ENCODE measurements around the gene ZBTB40.

The ZBTB40 gene

GRCh38 chr1:22426781-22427180 is 24.9 kb upstream of the ZBTB40 start:
- no peaks in the 10 kb centered on the region for H3K9me3 ChIP-seq (ENCODE audit: control insufficient read depth in 2 of 2, low read length in 2 of 2)
- H3K27me3 ChIP-seq (ENCODE audit: control insufficient read depth in 2 of 2, insufficient read depth in 2 of 2, low read length in 2 of 2), result no peaks in the 10 kb centered on the region

GRCh38 chr1:22428672-22429071 is 23.0 kb upstream of the ZBTB40 start:
- H3K27me3 ChIP-seq (ENCODE audit: control insufficient read depth in 2 of 2, insufficient read depth in 2 of 2, low read length in 2 of 2), result no peaks in the 10 kb centered on the region
- no peak overlapping the region for H3K4me3 ChIP-seq (ENCODE audit: low read length in 2 of 2)

More at GRCh38 chr1:22426781-22427180, 24.9 kb upstream of the ZBTB40 start:
- Histone ChIP-seq H3K4me3 (ENCODE audit: low read length in 2 of 2) (no peak overlapping the region), H3K9ac (ENCODE audit: low read depth in 1 of 2, low read length in 2 of 2) (no peak overlapping the region), H3K4me1 (ENCODE audit: control insufficient read depth in 2 of 2, insufficient read depth in 2 of 2, low read length in 2 of 2) (no peaks in the 10 kb centered on the region), H3K27ac (ENCODE audit: low read depth in 2 of 2, low read length in 2 of 2) (no peak overlapping the region), H3K36me3 (ENCODE audit: control insufficient read depth in 2 of 2, insufficient read depth in 2 of 2, low read length in 2 of 2) (no peaks in the 10 kb centered on the region)

GRCh38 chr1:22431965-22432364 is 19.7 kb upstream of the ZBTB40 start:
- Histone ChIP-seq H3K4me1 (ENCODE audit: control insufficient read depth in 2 of 2, insufficient read depth in 2 of 2, low read length in 2 of 2) (no peaks in the 10 kb centered on the region), H3K9me3 (ENCODE audit: control insufficient read depth in 2 of 2, low read length in 2 of 2) (no peaks in the 10 kb centered on the region), H3K27me3 (ENCODE audit: control insufficient read depth in 2 of 2, insufficient read depth in 2 of 2, low read length in 2 of 2) (no peaks in the 10 kb centered on the region), H3K36me3 (ENCODE audit: control insufficient read depth in 2 of 2, insufficient read depth in 2 of 2, low read length in 2 of 2) (no peaks in the 10 kb centered on the region), H3K4me3 (ENCODE audit: low read length in 2 of 2) (no peak overlapping the region), H3K27ac (ENCODE audit: low read depth in 2 of 2, low read length in 2 of 2) (no peak overlapping the region), H3K9ac (ENCODE audit: low read depth in 1 of 2, low read length in 2 of 2) (no peak overlapping the region)

More at GRCh38 chr1:22428672-22429071, 23.0 kb upstream of the ZBTB40 start:
- Histone ChIP-seq H3K4me1 (ENCODE audit: control insufficient read depth in 2 of 2, insufficient read depth in 2 of 2, low read length in 2 of 2) (no peaks in the 10 kb centered on the region), H3K36me3 (ENCODE audit: control insufficient read depth in 2 of 2, insufficient read depth in 2 of 2, low read length in 2 of 2) (no peaks in the 10 kb centered on the region), H3K9me3 (ENCODE audit: control insufficient read depth in 2 of 2, low read length in 2 of 2) (no peaks in the 10 kb centered on the region), H3K9ac (ENCODE audit: low read depth in 1 of 2, low read length in 2 of 2) (no peak overlapping the region), H3K27ac (ENCODE audit: low read depth in 2 of 2, low read length in 2 of 2) (no peak overlapping the region)

GRCh38 chr1:22434717-22435116 is 16.9 kb upstream of the ZBTB40 start:
- Histone ChIP-seq H3K27ac (ENCODE audit: low read depth in 2 of 2, low read length in 2 of 2) (no peak overlapping the region), H3K9me3 (ENCODE audit: control insufficient read depth in 2 of 2, low read length in 2 of 2) (peaks cover 2 to 3% of the 10 kb centered on the region in 2 donors), H3K9ac (ENCODE audit: low read depth in 1 of 2, low read length in 2 of 2) (no peak overlapping the region), H3K4me1 (ENCODE audit: control insufficient read depth in 2 of 2, insufficient read depth in 2 of 2, low read length in 2 of 2) (no peaks in the 10 kb centered on the region), H3K27me3 (ENCODE audit: control insufficient read depth in 2 of 2, insufficient read depth in 2 of 2, low read length in 2 of 2) (no peaks in the 10 kb centered on the region), H3K36me3 (ENCODE audit: control insufficient read depth in 2 of 2, insufficient read depth in 2 of 2, low read length in 2 of 2) (no peaks in the 10 kb centered on the region), H3K4me3 (ENCODE audit: low read length in 2 of 2) (no peak overlapping the region)

- Histone ChIP-seq H3K4me1 (ENCODE audit: control insufficient read depth in 2 of 2, insufficient read depth in 2 of 2, low read length in 2 of 2) (no peaks in the 10 kb centered on the region), H3K9ac (ENCODE audit: low read depth in 1 of 2, low read length in 2 of 2) (no peak overlapping the region), H3K36me3 (ENCODE audit: control insufficient read depth in 2 of 2, insufficient read depth in 2 of 2, low read length in 2 of 2) (no peaks in the 10 kb centered on the region), H3K9me3 (ENCODE audit: control insufficient read depth in 2 of 2, low read length in 2 of 2) (peaks cover 7 to 12% of the 10 kb centered on the region in 2 donors), H3K27me3 (ENCODE audit: control insufficient read depth in 2 of 2, insufficient read depth in 2 of 2, low read length in 2 of 2) (no peaks in the 10 kb centered on the region), H3K4me3 (ENCODE audit: low read length in 2 of 2) (no peak overlapping the region), H3K27ac (ENCODE audit: low read depth in 2 of 2, low read length in 2 of 2) (no peak overlapping the region)
These were observed 14.7 kb upstream of the ZBTB40 start for GRCh38 chr1:22436948-22437347.

- H3K27me3 ChIP-seq (ENCODE audit: control insufficient read depth in 2 of 2, insufficient read depth in 2 of 2, low read length in 2 of 2), result no peaks in the 10 kb centered on the region
- H3K9me3 ChIP-seq (ENCODE audit: control insufficient read depth in 2 of 2, low read length in 2 of 2), result peaks cover 7 to 12% of the 10 kb centered on the region in 2 donors
- no peaks in the 10 kb centered on the region for H3K4me1 ChIP-seq (ENCODE audit: control insufficient read depth in 2 of 2, insufficient read depth in 2 of 2, low read length in 2 of 2)
- no peaks in the 10 kb centered on the region for H3K36me3 ChIP-seq (ENCODE audit: control insufficient read depth in 2 of 2, insufficient read depth in 2 of 2, low read length in 2 of 2)
- no peak overlapping the region for H3K4me3 ChIP-seq (ENCODE audit: low read length in 2 of 2)
- H3K27ac ChIP-seq (ENCODE audit: low read depth in 2 of 2, low read length in 2 of 2), result no peak overlapping the region
- no peak overlapping the region for H3K9ac ChIP-seq (ENCODE audit: low read depth in 1 of 2, low read length in 2 of 2)
These were observed 14.1 kb upstream of the ZBTB40 start for GRCh38 chr1:22437573-22437972.

- no peak overlapping the region for H3K27ac ChIP-seq (ENCODE audit: low read depth in 2 of 2, low read length in 2 of 2)
- no peaks in the 10 kb centered on the region for H3K27me3 ChIP-seq (ENCODE audit: control insufficient read depth in 2 of 2, insufficient read depth in 2 of 2, low read length in 2 of 2)
- H3K9me3 ChIP-seq (ENCODE audit: control insufficient read depth in 2 of 2, low read length in 2 of 2), result peaks cover 7 to 12% of the 10 kb centered on the region in 2 donors
- no peaks in the 10 kb centered on the region for H3K36me3 ChIP-seq (ENCODE audit: control insufficient read depth in 2 of 2, insufficient read depth in 2 of 2, low read length in 2 of 2)
- H3K9ac ChIP-seq (ENCODE audit: low read depth in 1 of 2, low read length in 2 of 2), result no peak overlapping the region
- H3K4me3 ChIP-seq (ENCODE audit: low read length in 2 of 2), result no peak overlapping the region
- no peaks in the 10 kb centered on the region for H3K4me1 ChIP-seq (ENCODE audit: control insufficient read depth in 2 of 2, insufficient read depth in 2 of 2, low read length in 2 of 2)
These were observed 11.1 kb upstream of the ZBTB40 start for GRCh38 chr1:22440582-22440981.

GRCh38 chr1:22442212-22442894 is 9.3 kb upstream of the ZBTB40 start:
- Histone ChIP-seq H3K27ac (ENCODE audit: low read depth in 2 of 2, low read length in 2 of 2) (no peak overlapping the region), H3K36me3 (ENCODE audit: control insufficient read depth in 2 of 2, insufficient read depth in 2 of 2, low read length in 2 of 2) (no peaks in the 10 kb centered on the region), H3K9ac (ENCODE audit: low read depth in 1 of 2, low read length in 2 of 2) (no peak overlapping the region), H3K4me3 (ENCODE audit: low read length in 2 of 2) (no peak overlapping the region), H3K9me3 (ENCODE audit: control insufficient read depth in 2 of 2, low read length in 2 of 2) (peaks cover 7 to 12% of the 10 kb centered on the region in 2 donors), H3K4me1 (ENCODE audit: control insufficient read depth in 2 of 2, insufficient read depth in 2 of 2, low read length in 2 of 2) (no peaks in the 10 kb centered on the region), H3K27me3 (ENCODE audit: control insufficient read depth in 2 of 2, insufficient read depth in 2 of 2, low read length in 2 of 2) (no peaks in the 10 kb centered on the region)

- Histone ChIP-seq H3K9ac (ENCODE audit: low read depth in 1 of 2, low read length in 2 of 2) (no peak overlapping the region), H3K36me3 (ENCODE audit: control insufficient read depth in 2 of 2, insufficient read depth in 2 of 2, low read length in 2 of 2) (no peaks in the 10 kb centered on the region), H3K27ac (ENCODE audit: low read depth in 2 of 2, low read length in 2 of 2) (no peak overlapping the region), H3K9me3 (ENCODE audit: control insufficient read depth in 2 of 2, low read length in 2 of 2) (peaks cover 7 to 12% of the 10 kb centered on the region in 2 donors), H3K27me3 (ENCODE audit: control insufficient read depth in 2 of 2, insufficient read depth in 2 of 2, low read length in 2 of 2) (no peaks in the 10 kb centered on the region), H3K4me3 (ENCODE audit: low read length in 2 of 2) (no peak overlapping the region), H3K4me1 (ENCODE audit: control insufficient read depth in 2 of 2, insufficient read depth in 2 of 2, low read length in 2 of 2) (no peaks in the 10 kb centered on the region)
These were observed 8.3 kb upstream of the ZBTB40 start for GRCh38 chr1:22443332-22443731.

GRCh38 chr1:22444856-22445255 is 6.8 kb upstream of the ZBTB40 start:
- Histone ChIP-seq H3K36me3 (ENCODE audit: control insufficient read depth in 2 of 2, insufficient read depth in 2 of 2, low read length in 2 of 2) (no peaks in the 10 kb centered on the region), H3K9me3 (ENCODE audit: control insufficient read depth in 2 of 2, low read length in 2 of 2) (peaks cover 4 to 9% of the 10 kb centered on the region in 2 donors), H3K27me3 (ENCODE audit: control insufficient read depth in 2 of 2, insufficient read depth in 2 of 2, low read length in 2 of 2) (no peaks in the 10 kb centered on the region), H3K4me1 (ENCODE audit: control insufficient read depth in 2 of 2, insufficient read depth in 2 of 2, low read length in 2 of 2) (no peaks in the 10 kb centered on the region), H3K4me3 (ENCODE audit: low read length in 2 of 2) (no peak overlapping the region), H3K9ac (ENCODE audit: low read depth in 1 of 2, low read length in 2 of 2) (no peak overlapping the region), H3K27ac (ENCODE audit: low read depth in 2 of 2, low read length in 2 of 2) (no peak overlapping the region)
